ENCODE measurements around the gene TRPM3. TPM values are rescaled to one million over a fixed set of nuclear protein-coding genes. Genes with fewer than 3 reads are reported as not detected.
A peak's percentile ranks its signal among the peaks of the same experiment; 100 is the strongest.

The TRPM3 gene
- total and polyA plus RNA-seq, 7 experiments from 2014 or later = not detected

DNA sequence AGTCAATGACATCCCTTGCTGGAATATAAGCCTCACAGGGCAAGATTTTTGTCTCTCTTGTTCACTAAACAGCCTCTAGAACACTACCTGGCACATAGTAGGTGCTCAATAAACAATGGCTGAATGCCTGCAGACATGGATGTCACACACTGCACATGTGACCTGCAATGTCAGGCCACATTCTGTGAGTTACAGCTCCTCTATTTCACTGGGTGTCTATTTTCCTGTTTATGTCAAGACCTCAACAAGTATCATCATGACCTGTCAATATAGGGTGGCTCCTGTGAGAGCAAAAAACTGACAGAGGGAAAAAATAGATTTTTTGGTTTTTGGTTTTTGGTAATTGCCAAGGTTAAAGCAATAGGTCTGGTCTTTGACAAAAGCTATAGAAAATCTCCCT lies 562.3 kb downstream of the TRPM3 start:
- H3K4me1 ChIP-seq (ENCODE audit: control insufficient read depth in 2 of 2, insufficient read depth in 2 of 2, low read length in 2 of 2) = peaks cover 10 to 15% of the 10 kb centered on the region in 2 donors
- POLR2A ChIA-PET = no interaction called here
- Mint-ChIP-seq H3K36me3 (peaks cover 0 to 33% (median 0%) of the 10 kb centered on the region in 5 donors), H3K9me3 (peaks cover 0 to 14% (median 0%) of the 10 kb centered on the region in 11 donors), H3K4me3 (no peak overlapping the region), H3K4me1 (peaks cover 14 to 58% (median 31%) of the 10 kb centered on the region in 7 donors), H3K27me3 (no peaks in the 10 kb centered on the region), H3K27ac (peak overlapping the region in 2 of 9 donors; percentile 30 to 44)
- H3K36me3 ChIP-seq (ENCODE audit: control insufficient read depth in 2 of 3, insufficient read depth in 3 of 3, low read length in 3 of 3) = no peaks in the 10 kb centered on the region
- H3K9me3 ChIP-seq (ENCODE audit: control insufficient read depth in 2 of 3, low read length in 3 of 3) = no peaks in the 10 kb centered on the region
- intact Hi-C loops (cut with micrococcal nuclease) = no loop called here
- H3K27me3 ChIP-seq (ENCODE audit: control insufficient read depth in 2 of 2, insufficient read depth in 2 of 2, low read length in 2 of 2) = no peaks in the 10 kb centered on the region
- no peak overlapping the region for H3K4me3 ChIP-seq (ENCODE audit: low read length)
- DNase-seq (no peak), ATAC-seq (no peak)
- H3K27ac ChIP-seq (ENCODE audit: low read depth, low read length) = no peak overlapping the region
- CTCF ChIA-PET = interaction anchor here (0.6 to 1.4 kb wide), 2 partner anchors 10 to 21 kb away, joined by 3 to 4 read pairs; no protein-coding TSS in a partner anchor

- peaks cover under 1 to 7% of the 10 kb centered on the region in 2 donors for H3K4me1 ChIP-seq (ENCODE audit: control insufficient read depth in 2 of 2, insufficient read depth in 2 of 2, low read length in 2 of 2)
- no peaks in the 10 kb centered on the region for H3K27me3 Mint-ChIP-seq
- H3K9me3 Mint-ChIP-seq = peaks cover 0 to 13% (median 0%) of the 10 kb centered on the region in 11 donors
- H3K4me1 Mint-ChIP-seq = peaks cover 3 to 55% (median 18%) of the 10 kb centered on the region in 7 donors
- POLR2A ChIA-PET = no interaction called here
- no peaks in the 10 kb centered on the region for H3K9me3 ChIP-seq (ENCODE audit: control insufficient read depth in 2 of 3, low read length in 3 of 3)
- H3K27ac Mint-ChIP-seq = peak overlapping the region in 2 of 9 donors; percentile 3 to 40
- H3K36me3 Mint-ChIP-seq = peaks cover 0 to 32% (median 0%) of the 10 kb centered on the region in 5 donors
- intact Hi-C loops (cut with micrococcal nuclease) = no loop called here
- ATAC-seq (peak; percentile 53), DNase-seq (no peak)
- H3K36me3 ChIP-seq (ENCODE audit: control insufficient read depth in 2 of 3, insufficient read depth in 3 of 3, low read length in 3 of 3) = no peaks in the 10 kb centered on the region
- no peak overlapping the region for H3K4me3 Mint-ChIP-seq
- no peak overlapping the region for H3K4me3 ChIP-seq (ENCODE audit: low read length)
- CTCF ChIA-PET = no interaction called here
- no peaks in the 10 kb centered on the region for H3K27me3 ChIP-seq (ENCODE audit: control insufficient read depth in 2 of 2, insufficient read depth in 2 of 2, low read length in 2 of 2)
- no peak overlapping the region for H3K27ac ChIP-seq (ENCODE audit: low read depth, low read length)
Observed at GRCh38 chr9:70557661-70558369, 563.6 kb downstream of the TRPM3 start.

- ATAC-seq = no peak
- H3K27me3 ChIP-seq (ENCODE audit: control insufficient read depth in 2 of 2, insufficient read depth in 2 of 2, low read length in 2 of 2) = no peaks in the 10 kb centered on the region
- H3K36me3 ChIP-seq (ENCODE audit: control insufficient read depth in 2 of 3, insufficient read depth in 3 of 3, low read length in 3 of 3) = no peaks in the 10 kb centered on the region
- Mint-ChIP-seq H3K4me3 (no peak overlapping the region), H3K36me3 (peaks cover 0 to 29% (median 0%) of the 10 kb centered on the region in 5 donors), H3K9me3 (peaks cover 0 to 11% (median 0%) of the 10 kb centered on the region in 11 donors), H3K27ac (no peak overlapping the region), H3K27me3 (no peaks in the 10 kb centered on the region), H3K4me1 (peaks cover 0 to 49% (median 10%) of the 10 kb centered on the region in 7 donors)
- H3K27ac ChIP-seq (ENCODE audit: low read depth, low read length) = no peak overlapping the region
- intact Hi-C loops (cut with micrococcal nuclease) = no loop called here
- no peak overlapping the region for H3K4me3 ChIP-seq (ENCODE audit: low read length)
- POLR2A ChIA-PET = interaction anchor here (1.3 kb wide), 1 partner anchor 145 kb away, joined by 4 read pairs; no protein-coding TSS in a partner anchor
- no peaks in the 10 kb centered on the region for H3K9me3 ChIP-seq (ENCODE audit: control insufficient read depth in 2 of 3, low read length in 3 of 3)
- no peak for DNase-seq
- CTCF ChIA-PET = interaction anchor here (0.6 kb wide), 2 partner anchors 43 to 81 kb away, joined by 3 read pairs; no protein-coding TSS in a partner anchor
- H3K4me1 ChIP-seq (ENCODE audit: control insufficient read depth in 2 of 2, insufficient read depth in 2 of 2, low read length in 2 of 2) = no peaks in the 10 kb centered on the region
Observed at GRCh38 chr9:70556771-70557170, 564.6 kb downstream of the TRPM3 start.

DNA sequence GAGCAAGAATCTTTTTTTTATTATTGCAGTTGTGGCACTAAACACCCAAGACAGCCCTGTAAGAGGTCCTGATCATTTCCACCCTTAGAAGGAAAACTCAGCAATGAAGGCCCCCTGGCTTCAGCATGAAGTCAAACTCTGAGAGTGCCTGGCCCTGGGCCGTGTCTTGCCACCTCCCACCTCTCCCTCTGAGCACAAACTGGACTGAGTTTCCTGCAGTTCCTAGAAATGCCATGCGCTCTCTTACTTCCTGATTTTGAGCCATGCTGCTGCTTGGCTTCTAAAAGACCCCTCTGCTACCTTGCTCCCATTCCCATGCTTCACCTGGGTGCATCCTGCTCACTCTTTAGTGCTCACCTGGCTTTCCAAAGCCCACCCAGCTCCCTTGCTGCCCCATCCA lies 566.5 kb downstream of the TRPM3 start:
- CTCF ChIA-PET = no interaction called here
- peaks cover 0 to 16% (median 0%) of the 10 kb centered on the region in 5 donors for H3K36me3 Mint-ChIP-seq

GRCh38 chr9:70553707-70554673 lies 567.4 kb downstream of the TRPM3 start:
- ATAC-seq (no peak), DNase-seq (no peak)
- Mint-ChIP-seq H3K4me1 (peaks cover 0 to 33% (median 0%) of the 10 kb centered on the region in 7 donors), H3K9me3 (peaks cover 0 to 2% (median 0%) of the 10 kb centered on the region in 11 donors), H3K36me3 (peaks cover 0 to 10% (median 0%) of the 10 kb centered on the region in 5 donors), H3K4me3 (no peak overlapping the region), H3K27ac (peak overlapping the region in 2 of 9 donors; percentile 34 to 52), H3K27me3 (no peaks in the 10 kb centered on the region)
- intact Hi-C loops (cut with micrococcal nuclease) = no loop called here
- Histone ChIP-seq H3K4me1 (ENCODE audit: control insufficient read depth in 2 of 2, insufficient read depth in 2 of 2, low read length in 2 of 2) (no peaks in the 10 kb centered on the region), H3K9me3 (ENCODE audit: control insufficient read depth in 2 of 3, low read length in 3 of 3) (no peaks in the 10 kb centered on the region), H3K27ac (ENCODE audit: low read depth, low read length) (no peak overlapping the region), H3K4me3 (ENCODE audit: low read length) (no peak overlapping the region), H3K27me3 (ENCODE audit: control insufficient read depth in 2 of 2, insufficient read depth in 2 of 2, low read length in 2 of 2) (no peaks in the 10 kb centered on the region), H3K36me3 (ENCODE audit: control insufficient read depth in 2 of 3, insufficient read depth in 3 of 3, low read length in 3 of 3) (no peaks in the 10 kb centered on the region)
- CTCF ChIA-PET = interaction anchor here (0.5 kb wide), 1 partner anchor 19 kb away, joined by 4 read pairs; no protein-coding TSS in a partner anchor
- POLR2A ChIA-PET = interaction anchor here (0.6 kb wide), 1 partner anchor 1249 kb away, joined by 4 read pairs; no protein-coding TSS in a partner anchor

More for the DNA sequence above, 566.5 kb downstream of the TRPM3 start:
- no peak overlapping the region for H3K4me3 ChIP-seq (ENCODE audit: low read length)
- intact Hi-C loops (cut with micrococcal nuclease) = no loop called here
- DNase-seq (no peak), ATAC-seq (no peak)
- peaks cover 0 to 2% (median 0%) of the 10 kb centered on the region in 11 donors for H3K9me3 Mint-ChIP-seq
- no peaks in the 10 kb centered on the region for H3K27me3 ChIP-seq (ENCODE audit: control insufficient read depth in 2 of 2, insufficient read depth in 2 of 2, low read length in 2 of 2)
- H3K27me3 Mint-ChIP-seq = no peaks in the 10 kb centered on the region
- H3K4me1 ChIP-seq (ENCODE audit: control insufficient read depth in 2 of 2, insufficient read depth in 2 of 2, low read length in 2 of 2) = no peaks in the 10 kb centered on the region
- no peak overlapping the region for H3K4me3 Mint-ChIP-seq
- peak overlapping the region in 1 of 9 donors; percentile 12 for H3K27ac Mint-ChIP-seq
- H3K27ac ChIP-seq (ENCODE audit: low read depth, low read length) = no peak overlapping the region
- POLR2A ChIA-PET = interaction anchor here (0.6 kb wide), 1 partner anchor 1248 kb away, joined by 4 read pairs; no protein-coding TSS in a partner anchor
- H3K4me1 Mint-ChIP-seq = peaks cover 0 to 37% (median 0%) of the 10 kb centered on the region in 7 donors
- H3K36me3 ChIP-seq (ENCODE audit: control insufficient read depth in 2 of 3, insufficient read depth in 3 of 3, low read length in 3 of 3) = no peaks in the 10 kb centered on the region
- no peaks in the 10 kb centered on the region for H3K9me3 ChIP-seq (ENCODE audit: control insufficient read depth in 2 of 3, low read length in 3 of 3)

DNA sequence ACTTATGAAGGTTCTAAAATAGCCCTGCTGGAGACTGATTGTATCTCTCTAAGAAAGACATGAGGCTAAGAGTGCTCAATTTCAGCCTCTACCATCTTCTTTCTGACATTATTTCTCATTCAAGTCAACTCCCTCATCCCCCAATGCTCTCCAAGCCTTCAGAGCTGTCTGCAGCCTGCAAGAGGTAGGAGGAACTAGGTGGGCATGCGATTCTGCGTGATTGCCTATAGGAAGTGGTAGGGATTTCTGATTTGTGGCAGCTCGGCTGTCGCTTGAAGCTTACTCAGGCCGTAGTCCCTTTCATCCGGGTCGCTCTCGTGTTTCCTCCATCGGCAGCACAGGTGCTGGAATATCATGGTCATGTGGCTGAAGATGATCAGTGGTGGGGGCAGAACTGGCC lies 568.9 kb downstream of the TRPM3 start:
- Histone ChIP-seq H3K27ac (ENCODE audit: low read depth, low read length) (no peak overlapping the region), H3K36me3 (ENCODE audit: control insufficient read depth in 2 of 3, insufficient read depth in 3 of 3, low read length in 3 of 3) (no peaks in the 10 kb centered on the region), H3K4me1 (ENCODE audit: control insufficient read depth in 2 of 2, insufficient read depth in 2 of 2, low read length in 2 of 2) (no peaks in the 10 kb centered on the region), H3K4me3 (ENCODE audit: low read length) (no peak overlapping the region), H3K27me3 (ENCODE audit: control insufficient read depth in 2 of 2, insufficient read depth in 2 of 2, low read length in 2 of 2) (no peaks in the 10 kb centered on the region), H3K9me3 (ENCODE audit: control insufficient read depth in 2 of 3, low read length in 3 of 3) (no peaks in the 10 kb centered on the region)
- ChIA-PET POLR2A (interaction anchor here (1.5 kb wide), 1 partner anchor 11 kb away, joined by 3 read pairs; no protein-coding TSS in a partner anchor), CTCF (interaction anchor here (0.7 kb wide), 1 partner anchor 19 kb away, joined by 3 read pairs; no protein-coding TSS in a partner anchor)
- Mint-ChIP-seq H3K9me3 (peaks cover 0 to 2% (median 0%) of the 10 kb centered on the region in 11 donors), H3K27ac (no peak overlapping the region), H3K4me3 (no peak overlapping the region), H3K27me3 (no peaks in the 10 kb centered on the region), H3K4me1 (peaks cover 0 to 27% (median 0%) of the 10 kb centered on the region in 7 donors), H3K36me3 (peaks cover 0 to 4% (median 0%) of the 10 kb centered on the region in 5 donors)
- intact Hi-C loops (cut with micrococcal nuclease) = no loop called here
- ATAC-seq (no peak), DNase-seq (no peak)
